ENCODE results near the gene DPPA4.

The DPPA4 gene

DNA sequence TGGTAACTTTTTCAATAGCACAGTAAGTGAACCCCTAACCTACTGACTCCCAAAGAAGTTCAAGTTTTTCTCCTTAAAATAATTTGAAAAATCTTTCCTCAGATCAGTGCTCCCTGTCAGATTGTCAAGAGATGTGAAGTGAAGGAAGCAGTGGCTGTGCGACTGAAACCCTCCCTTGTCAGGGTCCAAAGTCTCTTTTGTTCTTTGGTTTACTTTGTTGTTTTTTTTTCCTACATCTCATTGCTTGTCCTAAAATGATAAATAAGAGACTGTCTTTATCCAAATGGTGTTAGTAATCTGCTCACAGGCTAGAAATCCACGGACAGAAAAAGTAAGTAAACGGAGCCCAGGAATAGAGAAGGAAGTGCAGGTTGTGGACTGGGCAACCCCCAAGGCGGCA lies 976 bp upstream of the DPPA4 start:
- Histone ChIP-seq H3K9ac (ENCODE audit: low read length) (no peak overlapping the region), H3K4me3 (ENCODE audit: insufficient read depth, low read length, poor library complexity, severe bottlenecking) (no peak overlapping the region), H2AFZ (ENCODE audit: low read depth, low read length, severe bottlenecking) (no peak overlapping the region)

DNA sequence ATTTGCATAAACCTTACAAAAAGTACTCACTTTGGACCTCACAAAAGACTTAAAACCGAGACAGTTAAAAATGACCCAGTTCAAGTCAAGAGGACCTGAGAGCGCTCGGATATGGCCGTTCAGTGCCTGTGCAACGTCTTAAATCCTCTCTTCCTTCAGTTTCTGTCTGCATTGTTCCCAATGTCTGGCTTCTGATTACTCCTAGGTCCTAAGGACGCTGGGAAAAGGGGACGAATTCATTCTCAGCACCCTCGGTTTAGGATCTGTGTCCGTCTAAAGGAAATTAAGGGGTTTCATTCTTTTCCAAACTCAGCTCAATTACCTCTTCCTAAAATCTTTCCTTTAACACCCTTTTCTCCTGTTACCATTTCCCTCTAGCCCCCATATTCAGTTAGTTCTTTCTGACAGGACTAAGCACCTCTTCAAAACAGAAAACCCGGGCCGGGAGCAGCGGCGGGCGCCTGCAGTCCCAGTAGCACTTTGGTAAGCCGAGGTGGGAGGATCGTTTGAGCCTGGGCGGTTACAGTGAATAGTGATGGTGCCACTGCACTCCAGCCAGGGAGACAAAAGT lies 970 bp downstream of the DPPA4 start:
- Histone ChIP-seq H3K9me2 (replicated peaks; ENCODE audit: insufficient read depth, low read length) (no peaks in the 10 kb centered on the region), H3K27me3 (ENCODE audit: low read length) (no peaks in the 10 kb centered on the region), H3K4me2 (ENCODE audit: low read depth, low read length, poor library complexity, severe bottlenecking) (no peak overlapping the region), H3K9me3 (ENCODE audit: insufficient read depth, low read length) (no peaks in the 10 kb centered on the region), H2AFZ (ENCODE audit: low read depth, low read length, severe bottlenecking) (no peak overlapping the region), H3K79me2 (ENCODE audit: insufficient read depth, low read length) (no peaks in the 10 kb centered on the region), H3K9ac (ENCODE audit: low read length) (no peak overlapping the region), H3K4me3 (ENCODE audit: insufficient read depth, low read length, poor library complexity, severe bottlenecking) (no peak overlapping the region), H3F3A (ENCODE audit: insufficient read depth) (no peaks in the 10 kb centered on the region), H3K36me3 (ENCODE audit: low read length) (no peaks in the 10 kb centered on the region), H4K20me1 (ENCODE audit: low read depth, low read length) (no peaks in the 10 kb centered on the region), H3K27ac (ENCODE audit: low read depth, low read length) (no peak overlapping the region)
- TF ChIP-seq EZH2phosphoT487 (conservative IDR thresholded peaks at IDR 0.05; ENCODE audit: low read length): no peak
- TF ChIP-seq, protein P1, sequence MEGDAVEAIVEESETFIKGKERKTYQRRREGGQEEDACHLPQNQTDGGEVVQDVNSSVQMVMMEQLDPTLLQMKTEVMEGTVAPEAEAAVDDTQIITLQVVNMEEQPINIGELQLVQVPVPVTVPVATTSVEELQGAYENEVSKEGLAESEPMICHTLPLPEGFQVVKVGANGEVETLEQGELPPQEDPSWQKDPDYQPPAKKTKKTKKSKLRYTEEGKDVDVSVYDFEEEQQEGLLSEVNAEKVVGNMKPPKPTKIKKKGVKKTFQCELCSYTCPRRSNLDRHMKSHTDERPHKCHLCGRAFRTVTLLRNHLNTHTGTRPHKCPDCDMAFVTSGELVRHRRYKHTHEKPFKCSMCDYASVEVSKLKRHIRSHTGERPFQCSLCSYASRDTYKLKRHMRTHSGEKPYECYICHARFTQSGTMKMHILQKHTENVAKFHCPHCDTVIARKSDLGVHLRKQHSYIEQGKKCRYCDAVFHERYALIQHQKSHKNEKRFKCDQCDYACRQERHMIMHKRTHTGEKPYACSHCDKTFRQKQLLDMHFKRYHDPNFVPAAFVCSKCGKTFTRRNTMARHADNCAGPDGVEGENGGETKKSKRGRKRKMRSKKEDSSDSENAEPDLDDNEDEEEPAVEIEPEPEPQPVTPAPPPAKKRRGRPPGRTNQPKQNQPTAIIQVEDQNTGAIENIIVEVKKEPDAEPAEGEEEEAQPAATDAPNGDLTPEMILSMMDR (IDR thresholded peaks at IDR 0.05; ENCODE audit: insufficient read depth, low read length, poor library complexity, severe bottlenecking): no peak

More for the DNA sequence above, 976 bp upstream of the DPPA4 start:
- Histone ChIP-seq H3K9me3 (ENCODE audit: insufficient read depth, low read length) (no peaks in the 10 kb centered on the region), H3K36me3 (ENCODE audit: low read length) (no peaks in the 10 kb centered on the region), H3K4me2 (ENCODE audit: low read depth, low read length, poor library complexity, severe bottlenecking) (no peak overlapping the region), H3K9me2 (replicated peaks; ENCODE audit: insufficient read depth, low read length) (no peaks in the 10 kb centered on the region), H3K27me3 (ENCODE audit: low read length) (no peaks in the 10 kb centered on the region), H3F3A (ENCODE audit: insufficient read depth) (no peaks in the 10 kb centered on the region), H3K79me2 (ENCODE audit: insufficient read depth, low read length) (no peaks in the 10 kb centered on the region), H3K27ac (ENCODE audit: low read depth, low read length) (no peak overlapping the region), H4K20me1 (ENCODE audit: low read depth, low read length) (no peaks in the 10 kb centered on the region)
- TF ChIP-seq EZH2phosphoT487 (conservative IDR thresholded peaks at IDR 0.05; ENCODE audit: low read length): no peak
- TF ChIP-seq, protein P1 (IDR thresholded peaks at IDR 0.05; ENCODE audit: insufficient read depth, low read length, poor library complexity, severe bottlenecking): no peak

DNA sequence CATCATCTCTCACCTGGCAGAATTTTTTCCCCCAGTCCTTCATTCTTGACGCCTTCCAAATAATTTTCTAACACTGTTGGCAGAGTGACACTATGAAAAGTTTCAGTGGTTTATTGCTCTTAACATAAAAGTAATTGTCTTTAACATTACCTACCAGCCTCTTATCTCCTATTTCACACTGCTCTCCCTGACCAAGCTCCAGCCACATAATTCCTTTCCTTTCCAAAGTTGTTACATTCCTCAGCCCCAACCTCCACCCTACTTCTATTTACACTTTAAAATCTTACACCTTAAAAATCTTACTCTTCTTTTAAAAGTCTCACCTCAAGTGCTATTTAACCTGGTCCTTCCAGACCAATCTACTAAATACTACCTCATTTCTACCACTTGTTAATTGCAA lies 2.8 kb downstream of the DPPA4 start:
- H3K9ac ChIP-seq (ENCODE audit: low read length): no peak overlapping the region
- no peak overlapping the region for H3K27ac ChIP-seq (ENCODE audit: low read depth, low read length)

More for the DNA sequence above, 2.8 kb downstream of the DPPA4 start:
- Histone ChIP-seq H3K4me3 (ENCODE audit: insufficient read depth, low read length, poor library complexity, severe bottlenecking) (no peak overlapping the region), H3K79me2 (ENCODE audit: insufficient read depth, low read length) (no peaks in the 10 kb centered on the region), H3K27me3 (ENCODE audit: low read length) (no peaks in the 10 kb centered on the region), H3K4me2 (ENCODE audit: low read depth, low read length, poor library complexity, severe bottlenecking) (no peak overlapping the region), H3K9me3 (ENCODE audit: insufficient read depth, low read length) (no peaks in the 10 kb centered on the region), H3K36me3 (ENCODE audit: low read length) (no peaks in the 10 kb centered on the region), H4K20me1 (ENCODE audit: low read depth, low read length) (no peaks in the 10 kb centered on the region), H2AFZ (ENCODE audit: low read depth, low read length, severe bottlenecking) (no peak overlapping the region), H3K9me2 (replicated peaks; ENCODE audit: insufficient read depth, low read length) (no peaks in the 10 kb centered on the region), H3F3A (ENCODE audit: insufficient read depth) (no peaks in the 10 kb centered on the region)
- no peak for TF ChIP-seq EZH2phosphoT487 (conservative IDR thresholded peaks at IDR 0.05; ENCODE audit: low read length)
- TF ChIP-seq, protein P1 (IDR thresholded peaks at IDR 0.05; ENCODE audit: insufficient read depth, low read length, poor library complexity, severe bottlenecking): no peak
